Motor neuron (in vitro differentiated cells): ENCODE measurements around the gene CNBD2. TPM values are rescaled to one million over a fixed set of nuclear protein-coding genes. Genes with fewer than 3 reads are reported as not detected.
"Not testable (repeated sequence)": the region's sequence is repeated elsewhere in the genome, so short reads cannot be mapped to it uniquely, and the experiment has no call there.

Experiments used
- ATAC-seq, 8 experiments: fragments of 200-7000 bp; cut with Tn5 transposase; replicated peaks in 6 of 8; 2 replicates each; pipeline ENCODE4 v1.8.0; 2021; ENCODE audit warnings: mild to moderate bottlenecking in 8 of 8, moderate library complexity in 8 of 8
- H3K27ac ChIP-seq, 2 donors: fragments of 250-450 bp; sonication (Bioruptor Pico); 2 replicates each; pipeline ENCODE4 v1.9.0; 2021; ENCODE audit warnings: antibody characterized with exemption in 2 of 2, mild to moderate bottlenecking in 2 of 2, moderate library complexity in 1 of 2
- H3K4me1 ChIP-seq, 2 donors: fragments of 250-450 bp; sonication (Bioruptor Pico); replicated peaks in 1 of 2; 2 replicates each; pipeline ENCODE4 v1.6.1; 2021; ENCODE audit warnings: antibody characterized with exemption in 2 of 2, mild to moderate bottlenecking in 2 of 2, moderate library complexity in 1 of 2
- H3K4me3 ChIP-seq, 5 donors: fragments of 250-450 bp; sonication (Bioruptor Pico); 2 replicates each; pipeline ENCODE4 v1.9.0; 2021; ENCODE audit warnings: antibody characterized with exemption in 5 of 5, mild to moderate bottlenecking in 5 of 5, moderate library complexity in 4 of 5
- WGBS, 10 experiments: fragments of 450-650 bp; shearing (Covaris generic); methylation state at CpG; one replicate each; pipeline ENCODE4 v1.0.0; 2022; 5-methylcytosine and 5-hydroxymethylcytosine counted together
- in situ Hi-C, 9 experiments: fragments of 400-800 bp; cut with MboI; loops; one replicate each; pipeline ENCODE4 v1.15.0; 2021; ENCODE audit warnings: low sequenced_read_pairs in 9 of 9, low pct_unique_long_range_greater_than_20kb in 2 of 9; ENCODE audit not compliant: unreplicated experiment in 9 of 9
- total RNA-seq, 8 experiments: library from RNA; unstranded; fragments of 300-600 nt; gene quantifications; 2 replicates each; pipeline versions ENCODE4 v1.2.3 to v1.2.4, GENCODE V29; 2022

Gene CNBD2
- total RNA-seq, 8 experiments from 2014 or later, result 2.2 to 8.4 (median 3.8) TPM

GRCh38 chr20:36060676-36061075, 92.3 kb downstream of the CNBD2 start:
- no peak for ATAC-seq
- Histone ChIP-seq H3K4me3 (no peak overlapping the region), H3K4me1 (peaks cover 7 to 9% of the 10 kb centered on the region in 2 donors), H3K27ac (no peak overlapping the region)
- in situ Hi-C loops, result no loop called here
- WGBS, 10 experiments, result 67 to 100% (median 92%) methylated on average over 1 of the region's 1 CpG; no CpG with 5 or more reads in 6 of the 10 experiments

- H3K4me3 ChIP-seq, result no peak overlapping the region
- WGBS, 10 experiments, result 20 to 100% (median 83%) methylated on average over 1 of the region's 1 CpG; no CpG with 5 or more reads in 5 of the 10 experiments
- H3K27ac ChIP-seq, result no peak overlapping the region
- in situ Hi-C loops, result no loop called here
- peaks cover 7 to 9% of the 10 kb centered on the region in 2 donors for H3K4me1 ChIP-seq
- no peak for ATAC-seq
Measured at GRCh38 chr20:36061754-36062153, 93.4 kb downstream of the CNBD2 start.

GRCh38 chr20:36062799-36063198, 94.4 kb downstream of the CNBD2 start:
- 29 to 100% (median 67%) methylated on average over 1 of the region's 1 CpG; no CpG with 5 or more reads in 4 of the 10 experiments for WGBS, 10 experiments
- in situ Hi-C loops, result no loop called here
- ATAC-seq, result no peak
- no peak overlapping the region for H3K27ac ChIP-seq
- no peak overlapping the region for H3K4me3 ChIP-seq
- peaks cover 7 to 9% of the 10 kb centered on the region in 2 donors for H3K4me1 ChIP-seq

GRCh38 chr20:36063916-36064657, 95.7 kb downstream of the CNBD2 start:
- H3K4me1 ChIP-seq, result peaks cover 7 to 9% of the 10 kb centered on the region in 2 donors
- WGBS, 10 experiments, result 0 to 87% (median 34%) methylated on average over 1 to 5 of the region's 26 CpGs; no CpG with 5 or more reads in 4 of the 10 experiments
- in situ Hi-C loops, result no loop called here
- peak in 1 of 8 experiments; percentile 53 for ATAC-seq
- peak overlapping the region; percentile 28 to 46 (median 31) for H3K4me3 ChIP-seq
- H3K27ac ChIP-seq, result peak overlapping the region; percentile 52 to 75

GRCh38 chr20:36064658-36065426, 96.5 kb downstream of the CNBD2 start:
- peak; percentile 88 to 95 (median 94) for ATAC-seq
- 0 to 60% (median 29%) methylated on average over 1 to 12 of the region's 61 CpGs; no CpG with 5 or more reads in 4 of the 10 experiments for WGBS, 10 experiments
- peak overlapping the region; percentile 28 to 46 (median 31) for H3K4me3 ChIP-seq
- H3K4me1 ChIP-seq, result peaks cover 7 to 9% of the 10 kb centered on the region in 2 donors
- peak overlapping the region; percentile 52 to 75 for H3K27ac ChIP-seq
- in situ Hi-C loops, result no loop called here

- H3K4me1 ChIP-seq, result peaks cover 9 to 15% of the 10 kb centered on the region in 2 donors
- 27 to 100% (median 93%) methylated on average over 1 to 10 of the region's 24 CpGs; no CpG with 5 or more reads in 3 of the 10 experiments for WGBS, 10 experiments
- H3K4me3 ChIP-seq, result peak overlapping the region in 1 of 5 donors; percentile 36
- no peak for ATAC-seq
- in situ Hi-C loops, result no loop called here
- H3K27ac ChIP-seq, result peak overlapping the region in 1 of 2 donors; percentile 11
Measured at GRCh38 chr20:36065427-36065998, 97.1 kb downstream of the CNBD2 start.

- no peak for ATAC-seq
- 0 to 83% (median 73%) methylated on average over 1 to 2 of the region's 2 CpGs; no CpG with 5 or more reads in 3 of the 10 experiments for WGBS, 10 experiments
- in situ Hi-C loops, result no loop called here
Measured at GRCh38 chr20:36066777-36067176, 98.4 kb downstream of the CNBD2 start.

GRCh38 chr20:36068526-36068925, 100.1 kb downstream of the CNBD2 start:
- in situ Hi-C loops, result not testable (repeated sequence)
- WGBS, 10 experiments, result 0 to 100% (median 88%) methylated on average over 1 to 11 of the region's 11 CpGs; no CpG with 5 or more reads in 3 of the 10 experiments

More at GRCh38 chr20:36066777-36067176, 98.4 kb downstream of the CNBD2 start:
- H3K27ac ChIP-seq, result no peak overlapping the region
- H3K4me1 ChIP-seq, result peaks cover 9 to 19% of the 10 kb centered on the region in 2 donors
- H3K4me3 ChIP-seq, result no peak overlapping the region

GRCh38 chr20:36070451-36070850, 102.1 kb downstream of the CNBD2 start:
- ATAC-seq, result peak in 5 of 8 experiments; percentile 87 to 98 (median 91)
- H3K27ac ChIP-seq, result no peak overlapping the region
- in situ Hi-C loops, result no loop called here
- peaks cover 2 to 10% of the 10 kb centered on the region in 2 donors for H3K4me1 ChIP-seq
- WGBS, 10 experiments, result 6 to 90% (median 43%) methylated on average over 1 to 5 of the region's 8 CpGs; no CpG with 5 or more reads in 7 of the 10 experiments
- no peak overlapping the region for H3K4me3 ChIP-seq

More at GRCh38 chr20:36068526-36068925, 100.1 kb downstream of the CNBD2 start:
- peaks cover 9 to 18% of the 10 kb centered on the region in 2 donors for H3K4me1 ChIP-seq
- not testable (repeated sequence) for ATAC-seq, H3K27ac ChIP-seq, H3K4me3 ChIP-seq

- H3K4me3 ChIP-seq, result no peak overlapping the region
- peaks cover 2 to 10% of the 10 kb centered on the region in 2 donors for H3K4me1 ChIP-seq
- in situ Hi-C loops, result no loop called here
- no peak for ATAC-seq
- H3K27ac ChIP-seq, result no peak overlapping the region
- 64 to 100% (median 84%) methylated on average over 1 to 2 of the region's 2 CpGs for WGBS, 10 experiments
Measured at GRCh38 chr20:36071848-36072247, 103.5 kb downstream of the CNBD2 start.

- H3K4me1 ChIP-seq, result peaks cover 2 to 9% of the 10 kb centered on the region in 2 donors
- 0 to 57% (median 34%) methylated on average over 1 to 2 of the region's 2 CpGs for WGBS, 10 experiments
- ATAC-seq, result no peak
- in situ Hi-C loops, result no loop called here
- H3K4me3 ChIP-seq, result no peak overlapping the region
- H3K27ac ChIP-seq, result no peak overlapping the region
Measured at GRCh38 chr20:36074983-36075382, 106.6 kb downstream of the CNBD2 start.

GRCh38 chr20:36077762-36078161, 109.4 kb downstream of the CNBD2 start:
- ATAC-seq, H3K4me3 ChIP-seq, in situ Hi-C loops, H3K4me1 ChIP-seq, H3K27ac ChIP-seq: not testable (repeated sequence)
- WGBS, 10 experiments, result 57 to 100% (median 60%) methylated on average over 1 to 4 of the region's 5 CpGs; no CpG with 5 or more reads in 5 of the 10 experiments
